Activated CD4-positive, alpha-beta T cell treated with anti-CD3 and anti-CD28 coated beads, Interleukin-2, amount 10 ng/mL, durations not matched to agents 24 days and 14 days (primary cell): ENCODE data around the gene TLL1. TPM values are rescaled to one million over a fixed set of nuclear protein-coding genes. Genes with fewer than 3 reads are reported as not detected.

Experiments used
- DNase-seq: peaks from one replicate; pipeline ENCODE4 v3.0.0; 2022
- H3K27ac Mint-ChIP-seq: one replicate; pipeline ENCODE4 v1.8.0; 2022; ENCODE audit warnings: mild to moderate bottlenecking, mixed read lengths
- H3K27me3 Mint-ChIP-seq: one replicate; pipeline ENCODE4 v1.8.0; 2022; ENCODE audit warnings: mixed read lengths
- H3K36me3 Mint-ChIP-seq: one replicate; pipeline ENCODE4 v1.8.0; 2022; ENCODE audit warnings: low read depth, mild to moderate bottlenecking, mixed read lengths
- H3K4me1 Mint-ChIP-seq: one replicate; pipeline ENCODE4 v1.8.0; 2021; ENCODE audit warnings: mixed read lengths
- H3K4me3 Mint-ChIP-seq: one replicate; pipeline ENCODE4 v1.8.0; 2022; ENCODE audit warnings: mild to moderate bottlenecking, moderate library complexity, mixed read lengths
- H3K9me3 Mint-ChIP-seq: one replicate; pipeline ENCODE4 v1.8.0; 2021; ENCODE audit warnings: mixed read lengths
- intact Hi-C: fragments of 100-400 bp; cut with micrococcal nuclease; formaldehyde crosslinking; loops from one replicate; pipeline ENCODE4 v1.15.1; 2023
- total RNA-seq: library from RNA; stranded (reverse); gene quantifications from 2 replicates; pipeline ENCODE4 v1.2.3, GENCODE V29; 2022

Gene TLL1
- total RNA-seq, 1 donor from 2014 or later = not detected

DNA sequence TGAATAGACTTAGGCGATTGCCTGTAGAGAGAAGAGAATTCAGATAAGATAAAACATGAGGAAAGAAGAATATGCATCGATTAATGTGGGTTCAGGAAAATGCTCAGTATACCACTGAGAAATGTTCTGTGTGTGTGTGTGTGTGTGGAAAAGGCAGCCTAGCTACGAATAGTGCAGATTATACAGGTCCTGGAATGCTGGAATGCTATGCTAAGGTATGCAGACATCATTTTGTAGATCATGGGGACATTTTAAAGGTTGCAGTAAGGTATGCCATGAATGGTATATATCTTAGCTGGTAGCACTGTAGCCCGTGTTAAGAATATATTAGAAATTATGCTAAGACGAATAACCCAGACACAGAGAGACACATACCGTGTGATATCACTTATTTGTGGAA, 267.9 kb downstream of the TLL1 start:
- DNase-seq = no peak
- H3K27me3 Mint-ChIP-seq = no peaks in the 10 kb centered on the region
- H3K27ac Mint-ChIP-seq = no peak overlapping the region
- no peaks in the 10 kb centered on the region for H3K4me1 Mint-ChIP-seq
- no peak overlapping the region for H3K4me3 Mint-ChIP-seq
- H3K36me3 Mint-ChIP-seq = no peaks in the 10 kb centered on the region
- intact Hi-C loops = no loop called here
- H3K9me3 Mint-ChIP-seq = no peaks in the 10 kb centered on the region

DNA sequence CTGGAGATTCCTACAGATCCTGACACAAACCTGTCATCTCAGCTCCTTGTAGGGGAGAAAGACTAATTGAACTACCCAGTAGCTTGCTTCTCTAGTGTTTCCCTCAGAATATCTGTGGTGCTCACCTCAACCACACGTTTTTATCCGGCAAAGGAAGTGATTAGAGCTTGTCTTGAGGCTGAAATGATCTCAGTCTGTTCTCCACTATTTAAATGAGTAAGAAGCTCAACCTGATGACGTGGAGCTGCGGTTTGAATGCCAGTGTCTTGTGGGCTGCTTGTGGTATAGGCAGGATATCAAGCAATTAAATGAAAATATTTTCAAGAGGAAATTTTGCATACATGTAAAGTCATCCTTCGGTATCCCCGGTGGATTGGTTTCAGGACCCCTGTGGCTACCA, 270.2 kb downstream of the TLL1 start:
- no peak overlapping the region for H3K4me3 Mint-ChIP-seq
- H3K36me3 Mint-ChIP-seq = no peaks in the 10 kb centered on the region
- H3K4me1 Mint-ChIP-seq = no peaks in the 10 kb centered on the region
- DNase-seq = no peak
- H3K27ac Mint-ChIP-seq = no peak overlapping the region
- intact Hi-C loops = no loop called here
- H3K9me3 Mint-ChIP-seq = no peaks in the 10 kb centered on the region
- H3K27me3 Mint-ChIP-seq = no peaks in the 10 kb centered on the region

DNA sequence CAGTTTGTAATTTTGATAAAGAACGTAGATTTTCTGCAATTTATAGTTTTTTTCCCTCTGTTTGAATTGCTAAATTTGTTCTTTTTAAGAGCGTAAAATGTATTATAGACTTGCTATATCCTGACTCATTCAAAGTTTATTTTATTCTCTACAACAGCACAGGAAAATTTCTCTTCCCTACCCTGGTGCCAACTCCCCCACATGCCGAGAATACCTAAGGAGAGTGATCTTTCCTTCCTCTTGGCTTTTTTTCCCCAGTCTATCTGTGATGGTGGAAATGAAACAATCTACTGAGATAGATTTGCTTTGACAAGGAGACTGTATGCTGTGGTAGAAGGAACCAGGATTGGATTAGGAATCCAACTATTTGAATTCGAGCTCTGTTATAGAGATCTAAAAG, 271.6 kb downstream of the TLL1 start:
- Mint-ChIP-seq H3K4me1 (no peaks in the 10 kb centered on the region), H3K9me3 (no peaks in the 10 kb centered on the region), H3K27me3 (no peaks in the 10 kb centered on the region), H3K4me3 (no peak overlapping the region), H3K36me3 (no peaks in the 10 kb centered on the region), H3K27ac (no peak overlapping the region)
- DNase-seq = no peak
- intact Hi-C loops = no loop called here

DNA sequence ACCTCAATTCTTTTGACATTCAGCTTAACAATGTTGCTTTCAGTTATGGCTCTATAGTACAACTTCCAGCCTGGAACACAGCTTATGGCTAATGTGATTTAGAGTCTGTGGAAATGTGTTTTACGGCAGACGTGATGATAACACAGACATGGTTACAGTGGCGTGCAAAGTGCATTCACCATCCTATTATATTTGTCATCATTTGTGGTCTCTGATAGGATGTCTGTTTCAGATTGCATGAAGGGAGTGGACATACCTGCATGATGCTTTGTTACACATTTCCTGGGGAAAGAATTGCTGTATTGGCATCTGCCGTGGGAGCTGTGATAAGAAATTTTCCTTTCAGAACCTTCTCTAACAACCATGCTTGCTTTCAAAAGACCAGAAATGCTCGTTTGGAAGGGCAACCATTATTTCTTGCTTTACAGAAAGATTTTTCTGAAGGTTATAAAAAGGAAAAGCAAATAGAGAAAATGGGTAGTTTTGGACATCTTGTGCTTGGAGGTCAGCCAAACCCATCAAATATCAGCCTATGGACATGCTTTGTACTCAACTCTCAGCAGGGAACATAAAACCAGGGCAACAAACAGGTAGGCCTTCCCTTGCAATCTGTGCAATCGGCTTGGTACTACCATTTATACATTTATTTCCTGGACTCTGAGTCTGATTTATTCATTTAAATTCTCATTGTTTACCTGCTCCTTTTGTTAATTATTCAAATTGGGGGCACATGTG, 273.9 kb downstream of the TLL1 start:
- H3K27me3 Mint-ChIP-seq = no peaks in the 10 kb centered on the region

More for the DNA sequence above, 273.9 kb downstream of the TLL1 start:
- intact Hi-C loops = no loop called here
- Mint-ChIP-seq H3K4me1 (no peaks in the 10 kb centered on the region), H3K36me3 (no peaks in the 10 kb centered on the region), H3K27ac (no peak overlapping the region), H3K9me3 (no peaks in the 10 kb centered on the region), H3K4me3 (no peak overlapping the region)
- DNase-seq = no peak
